GM12878 (cell line): ENCODE measurements around the gene CDKN3. TPM values are rescaled to one million over a fixed set of nuclear protein-coding genes. Genes with fewer than 3 reads are reported as not detected.

Experiments
- ATAC-seq: fragments of 200-7000 bp; cut with Tn5 transposase; 3 replicates; pipeline ENCODE4 v1.9.1; 2020; ENCODE audit warnings: mild to moderate bottlenecking, moderate library complexity
- BruUV-seq: library from RNA; stranded (reverse); fragments of 400-500 nt; replicated peaks from 2 replicates; lab custom pipeline; 2021; lab: Mats Ljungman, UMichigan
- CTCF ChIA-PET: fragments of 300-600 bp; sonication (Branson Sonifier 250); formaldehyde crosslinking; extraction: SDS; loops from one replicate; lab custom pipeline; 2021; ENCODE audit warnings: inconsistent platforms; lab: Yijun Ruan, JAX
- POLR2A ChIA-PET: fragments of 350-600 bp; formaldehyde crosslinking; extraction: SDS; loops from one replicate; lab custom pipeline; 2021; ENCODE audit warnings: inconsistent platforms; lab: Charles Lee
- RAD21 ChIA-PET: fragments of 300-600 bp; sonication (Branson Sonifier 250); formaldehyde crosslinking; loops from one replicate; lab custom pipeline; 2023; ENCODE audit warnings: antibody characterized with exemption; ENCODE audit not compliant: unreplicated experiment; lab: Charles Lee
- SMC1A ChIA-PET: fragments of 300-600 bp; sonication (Branson Sonifier 250); formaldehyde crosslinking; loops from one replicate; lab custom pipeline; 2023; ENCODE audit not compliant: unreplicated experiment, uncharacterized antibody; lab: Charles Lee
- DNase-seq: peaks from one replicate; pipeline ENCODE4 v3.0.0-alpha.2; 2011; ENCODE audit warnings: low read depth, low spot score
- FAIRE-seq: peaks from 3 replicates; lab custom pipeline; 2011; peaks lifted over from hg19 to GRCh38; lab: Jason Lieb, UNC
- H2AFZ ChIP-seq: 2 replicates; pipeline ENCODE4 v1.6.0; 2011; ENCODE audit warnings: low read depth, low read length, control low read depth; ENCODE audit not compliant: control insufficient read depth
- H3K27ac ChIP-seq: 2 replicates; pipeline ENCODE4 v1.5.1; 2011; ENCODE audit warnings: control low read depth; ENCODE audit not compliant: control insufficient read depth, insufficient read depth
- H3K27me3 ChIP-seq, 2 experiments: replicated peaks in 1 of 2; 2 replicates each; pipeline versions ENCODE4 v1.6.0 to v1.6.1; 2011; ENCODE audit warnings: low read length in 1 of 2; ENCODE audit not compliant: control insufficient read depth in 2 of 2, insufficient read depth in 2 of 2
- H3K36me3 ChIP-seq, 2 experiments: 2 replicates each; pipeline ENCODE4 v1.5.1; 2011; ENCODE audit warnings: low read length in 1 of 2; ENCODE audit not compliant: control insufficient read depth in 2 of 2, insufficient read depth in 2 of 2
- H3K4me1 ChIP-seq: 2 replicates; pipeline ENCODE4 v1.6.1; 2011; ENCODE audit warnings: mild to moderate bottlenecking, low read length, moderate library complexity, mixed read lengths; ENCODE audit not compliant: control insufficient read depth, insufficient read depth
- H3K4me2 ChIP-seq: 2 replicates; pipeline ENCODE4 v1.6.0; 2011; ENCODE audit warnings: control low read depth; ENCODE audit not compliant: control insufficient read depth, insufficient read depth
- H3K4me3 ChIP-seq: fragments of 200-600 bp; sonication (generic); 2 replicates; pipeline ENCODE4 v1.5.1; 2016
- H3K79me2 ChIP-seq: 2 replicates; pipeline ENCODE4 v1.6.0; 2011; ENCODE audit warnings: low read length; ENCODE audit not compliant: control insufficient read depth, insufficient read depth
- H3K9ac ChIP-seq: 2 replicates; pipeline ENCODE4 v1.8.0; 2011; ENCODE audit warnings: low read length, control low read depth, mixed read lengths; ENCODE audit not compliant: control insufficient read depth, insufficient read depth
- H3K9me3 ChIP-seq: replicated peaks from 3 replicates; pipeline ENCODE4 v1.5.1; 2011; ENCODE audit warnings: mild to moderate bottlenecking, low read length; ENCODE audit not compliant: control insufficient read depth, insufficient read depth
- H4K20me1 ChIP-seq: 2 replicates; pipeline ENCODE4 v1.6.0; 2011; ENCODE audit not compliant: control insufficient read depth, insufficient read depth
- CREM ChIP-seq: IDR thresholded peaks from 2 replicates; pipeline ENCODE4 v1.6.1; 2014; ENCODE audit warnings: antibody characterized with exemption, low read depth
- CTCF ChIP-seq, 3 experiments: IDR thresholded peaks in 2 of 3; conservative IDR thresholded peaks in 1 of 3; 2 replicates each; pipeline ENCODE4 v1.5.1; 2011; ENCODE audit warnings: low read depth in 3 of 3, low read length in 3 of 3, mild to moderate bottlenecking in 3 of 3, control low read depth in 2 of 3, moderate library complexity in 2 of 3, inconsistent platforms in 1 of 3, mixed read lengths in 1 of 3; ENCODE audit not compliant: control insufficient read depth in 2 of 3, insufficient read depth in 1 of 3; ENCODE audit errors: extremely low read depth in 1 of 3
- IKZF2 ChIP-seq, 2 experiments: fragments of 450-650 bp; IDR thresholded peaks; 2 replicates each; pipeline ENCODE4 v1.6.1; 2017; ENCODE audit warnings: mild to moderate bottlenecking in 2 of 2, moderate library complexity in 2 of 2
- IRF5 ChIP-seq: fragments of 450-650 bp; IDR thresholded peaks from 2 replicates; pipeline ENCODE4 v1.6.1; 2017; ENCODE audit warnings: borderline replicate concordance
- NFIC ChIP-seq: IDR thresholded peaks from 2 replicates; pipeline ENCODE4 v1.6.1; 2012; ENCODE audit warnings: low read depth, mild to moderate bottlenecking, inconsistent platforms, low read length, moderate library complexity
- NR2F1 ChIP-seq: fragments of 450-650 bp; conservative IDR thresholded peaks from 2 replicates; pipeline ENCODE4 v1.6.1; 2017; ENCODE audit warnings: mild to moderate bottlenecking
- PAX5 ChIP-seq: IDR thresholded peaks from 2 replicates; pipeline ENCODE4 v1.6.1; 2011; ENCODE audit warnings: low read depth, low read length, borderline replicate concordance
- PAX8 ChIP-seq: fragments of 450-650 bp; IDR thresholded peaks from 2 replicates; pipeline ENCODE4 v1.6.1; 2017; ENCODE audit warnings: mild to moderate bottlenecking, moderate library complexity
- SMAD1 ChIP-seq: fragments of 450-650 bp; IDR thresholded peaks from 2 replicates; pipeline ENCODE4 v1.6.1; 2018; ENCODE audit warnings: mild to moderate bottlenecking, low read depth; ENCODE audit not compliant: partially characterized antibody
- SMARCA5 ChIP-seq: fragments of 450-650 bp; IDR thresholded peaks from 2 replicates; pipeline ENCODE4 v1.6.1; 2017; ENCODE audit warnings: mild to moderate bottlenecking
- TARDBP ChIP-seq: IDR thresholded peaks from 2 replicates; pipeline ENCODE4 v1.6.1; 2016; ENCODE audit warnings: borderline replicate concordance
- USF1 ChIP-seq: IDR thresholded peaks from 2 replicates; pipeline ENCODE4 v1.6.1; 2011; ENCODE audit warnings: borderline replicate concordance, low read depth, mild to moderate bottlenecking, moderate library complexity, mixed read lengths, low read length; ENCODE audit not compliant: insufficient read depth; ENCODE audit errors: extremely low read length
- ZBTB4 ChIP-seq: fragments of 450-650 bp; formaldehyde crosslinking; IDR thresholded peaks from 2 replicates; pipeline ENCODE4 v1.4.0; 2022; ENCODE audit warnings: mild to moderate bottlenecking, moderate library complexity
- ZNF207 ChIP-seq: fragments of 450-650 bp; IDR thresholded peaks from 2 replicates; pipeline ENCODE4 v1.6.1; 2014; ENCODE audit warnings: antibody characterized with exemption, mild to moderate bottlenecking, borderline replicate concordance
- ZNF217 ChIP-seq: fragments of 450-650 bp; IDR thresholded peaks from 2 replicates; pipeline ENCODE4 v1.6.1; 2017; ENCODE audit warnings: antibody characterized with exemption, mild to moderate bottlenecking
- ZNF622 ChIP-seq: fragments of 450-650 bp; IDR thresholded peaks from 2 replicates; pipeline ENCODE4 v1.6.1; 2017; ENCODE audit warnings: mild to moderate bottlenecking, inconsistent platforms
- WGBS: methylation state at CpG from one replicate; pipeline ENCODE4 v1.1.6; 2016; ENCODE audit warnings: low lambda C conversion rate; ENCODE audit not compliant: insufficient replicate concordance, insufficient coverage; ENCODE audit errors: missing lambda C conversion rate; 5-methylcytosine and 5-hydroxymethylcytosine counted together
- in situ Hi-C: fragments of 300-500 bp; cut with MboI; formaldehyde crosslinking; loops from 9 replicates; pipeline ENCODE4 v1.14.3; 2018; ENCODE audit warnings: mixed read lengths
- intact Hi-C: fragments of 100-400 bp; cut with micrococcal nuclease; formaldehyde crosslinking; loops from one replicate; pipeline ENCODE4 v1.14.2; 2022; ENCODE audit not compliant: unreplicated experiment
- polyA plus RNA-seq, 11 experiments: library from polyadenylated mRNA; depleted of rRNA in 4 of 11; unstranded in 6 of 11; stranded (reverse) in 5 of 11; fragments of >200 nt; fragmentation: Nextera tagmentation in 4 of 11; fragmentation: Illumina TruSeq in 1 of 11; extraction: Ambion mirVana in 4 of 11; extraction: Trizol in 1 of 11; gene quantifications; 1 replicate in 1 of 11; 2 replicates in 10 of 11; pipeline versions ENCODE4 v1.2.1 to v1.2.3, GENCODE V29; 2011 to 2016; ENCODE audit warnings: inconsistent platforms in 2 of 11, missing spikeins in 2 of 11, low read depth in 1 of 11
- total RNA-seq, 4 experiments: library from RNA; depleted of rRNA in 3 of 4; stranded (reverse); fragments of >200 nt in 3 of 4; fragmentation: Illumina TruSeq in 1 of 4; extraction: Trizol in 1 of 4; gene quantifications; 2 replicates each; pipeline versions ENCODE4 v1.2.1 to v1.2.3, GENCODE V29; 2013 to 2021

The CDKN3 gene
- total and polyA plus RNA-seq, 10 of the 15 experiments (the other 5 are each of a cell fraction or from before 2014, with no cell fraction given) = 54.9 to 197 (median 111) TPM

GRCh38 chr14:54347044-54347443, 49.8 kb upstream of the CDKN3 start:
- no peak for DNase-seq

More at GRCh38 chr14:54347044-54347443, 49.8 kb upstream of the CDKN3 start:
- H3K27me3 ChIP-seq = no peaks in the 10 kb centered on the region
- no peaks in the 10 kb centered on the region for H3K79me2 ChIP-seq
- no peak overlapping the region for H3K27ac ChIP-seq
- H3K9me3 ChIP-seq = no peaks in the 10 kb centered on the region
- no peaks in the 10 kb centered on the region for H3K36me3 ChIP-seq
- in situ Hi-C loops = loop anchor here (25.0 kb wide), 1 partner anchor 810 kb away; no protein-coding TSS in a partner anchor
- FAIRE-seq = no peak
- TF ChIP-seq IKZF2 (IDR thresholded peaks at IDR 0.05) = no peak
- no peak for TF ChIP-seq SMARCA5
- TF ChIP-seq USF1 = no peak
- no peak for TF ChIP-seq CTCF (IDR thresholded peaks at IDR 0.05 in 2 of 3, conservative IDR thresholded peaks at IDR 0.05 in 1 of 3; ENCODE audit: control insufficient read depth in 2 of 3, extremely low read depth in 1 of 3, insufficient read depth in 1 of 3, low read depth in 3 of 3, low read length in 3 of 3)
- no peak for TF ChIP-seq PAX8
- no peak for TF ChIP-seq CREM
- no peak for TF ChIP-seq TARDBP
- TF ChIP-seq PAX5 = no peak
- TF ChIP-seq ZNF622 = no peak
- TF ChIP-seq ZNF217 = no peak
- no peak for TF ChIP-seq NFIC
- TF ChIP-seq ZBTB4 = no peak
- no peak for TF ChIP-seq ZNF207
- TF ChIP-seq SMAD1 = no peak
- TF ChIP-seq NR2F1 = no peak
- no peak for TF ChIP-seq IRF5
- TF ChIP-seq, all 136 proteins: peak for 0
- Histone ChIP-seq H3K4me1 (no peaks in the 10 kb centered on the region), H3K9ac (no peak overlapping the region), H3K4me3 (no peak overlapping the region), H4K20me1 (no peaks in the 10 kb centered on the region), H2AFZ (no peak overlapping the region), H3K4me2 (no peak overlapping the region)
- ATAC-seq = no peak
- no TSS peak for BruUV-seq
- ChIA-PET RAD21 (interaction anchor here (0.5 to 2.0 kb wide), 6 partner anchors 10 to 1052 kb away, joined by 3 to 16 read pairs (median 4); no protein-coding TSS in a partner anchor), POLR2A (no interaction called here), CTCF (interaction anchor here (0.8 to 4.4 kb wide), 21 partner anchors 9 to 1053 kb away, joined by 3 to 51 read pairs (median 5); no protein-coding TSS in a partner anchor), SMC1A (interaction anchor here (1.0 to 2.5 kb wide), 8 partner anchors 13 to 1051 kb away, joined by 3 to 11 read pairs (median 6); no protein-coding TSS in a partner anchor)
- intact Hi-C loops = loop anchor here (5.0 kb wide), 1 partner anchor 810 kb away; no protein-coding TSS in a partner anchor
- 67% methylated on average over 7 of the region's 7 CpGs for WGBS
